Measurements from ENCODE around the gene TNNC2.

- no peak for TF ChIP-seq CTCF (IDR thresholded peaks at IDR 0.05; ENCODE audit: low read length)
- no peak for TF ChIP-seq EZH2 (IDR thresholded peaks at IDR 0.05; ENCODE audit: borderline replicate concordance, low read length)
These were observed 9.7 kb upstream of the TNNC2 start for GRCh38 chr20:45836841-45837240.
